Neural progenitor cell (in vitro differentiated cells): Measurements from ENCODE around the gene RMND5A.
"Not testable (repeated sequence)": the region's sequence is repeated elsewhere in the genome, so short reads cannot be mapped to it uniquely, and the experiment has no call there.

ENCODE experiments used
- EZH2 ChIP-seq: fragments of 200-600 bp; sonication (generic); IDR thresholded peaks from 2 replicates; pipeline ENCODE4 v1.6.1; 2017; ENCODE audit warnings: antibody characterized with exemption, mild to moderate bottlenecking, moderate library complexity
- EZH2phosphoT487 ChIP-seq: fragments of 200-600 bp; sonication (generic); IDR thresholded peaks from 2 replicates; pipeline ENCODE4 v1.6.1; 2017; ENCODE audit warnings: antibody characterized with exemption
- TF ChIP-seq, protein P1 (sequence below): fragments of 200-600 bp; sonication (generic); IDR thresholded peaks from 2 replicates; pipeline ENCODE4 v1.5.1; 2017; ENCODE audit warnings: antibody characterized with exemption, mild to moderate bottlenecking

DNA sequence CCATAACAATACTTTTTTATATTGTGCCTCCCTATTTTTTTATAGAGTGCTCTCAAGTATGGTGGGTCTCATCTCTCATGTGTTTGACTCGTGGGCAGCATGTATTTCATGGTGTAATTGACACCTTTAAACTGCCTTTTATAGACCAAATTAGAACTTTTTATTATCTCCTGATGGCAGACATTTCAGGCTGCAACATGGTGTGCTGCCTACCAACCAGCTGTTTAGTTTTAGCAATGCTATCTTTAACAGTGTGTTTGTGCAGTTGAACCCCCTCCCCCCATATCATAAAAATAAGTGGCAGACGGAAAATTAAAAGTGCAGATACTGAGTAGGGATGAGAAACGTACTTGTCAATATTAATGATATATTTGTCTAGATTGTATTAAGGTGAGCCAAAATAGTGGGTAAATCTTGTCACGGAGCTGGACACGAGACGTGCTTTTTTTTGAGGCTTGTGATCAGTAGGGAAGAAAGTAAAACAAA lies 12.0 kb downstream of the RMND5A start:
- TF ChIP-seq, protein P1, sequence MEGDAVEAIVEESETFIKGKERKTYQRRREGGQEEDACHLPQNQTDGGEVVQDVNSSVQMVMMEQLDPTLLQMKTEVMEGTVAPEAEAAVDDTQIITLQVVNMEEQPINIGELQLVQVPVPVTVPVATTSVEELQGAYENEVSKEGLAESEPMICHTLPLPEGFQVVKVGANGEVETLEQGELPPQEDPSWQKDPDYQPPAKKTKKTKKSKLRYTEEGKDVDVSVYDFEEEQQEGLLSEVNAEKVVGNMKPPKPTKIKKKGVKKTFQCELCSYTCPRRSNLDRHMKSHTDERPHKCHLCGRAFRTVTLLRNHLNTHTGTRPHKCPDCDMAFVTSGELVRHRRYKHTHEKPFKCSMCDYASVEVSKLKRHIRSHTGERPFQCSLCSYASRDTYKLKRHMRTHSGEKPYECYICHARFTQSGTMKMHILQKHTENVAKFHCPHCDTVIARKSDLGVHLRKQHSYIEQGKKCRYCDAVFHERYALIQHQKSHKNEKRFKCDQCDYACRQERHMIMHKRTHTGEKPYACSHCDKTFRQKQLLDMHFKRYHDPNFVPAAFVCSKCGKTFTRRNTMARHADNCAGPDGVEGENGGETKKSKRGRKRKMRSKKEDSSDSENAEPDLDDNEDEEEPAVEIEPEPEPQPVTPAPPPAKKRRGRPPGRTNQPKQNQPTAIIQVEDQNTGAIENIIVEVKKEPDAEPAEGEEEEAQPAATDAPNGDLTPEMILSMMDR, result not testable (repeated sequence)
- TF ChIP-seq EZH2phosphoT487, EZH2: not testable (repeated sequence)
